Activated T-helper 1 cell treated with anti-CD3 and anti-CD28 coated beads, Interleukin-2, amount 50 U/mL, for 16 hours (primary cell): ENCODE measurements around the gene TSPOAP1.

ENCODE experiments used
- DNase-seq, 2 donors: peaks; one replicate each; pipeline ENCODE4 v3.0.0-alpha.2; 2020; ENCODE audit warnings: low read depth in 1 of 2, low spot score in 1 of 2

TSPOAP1 gene

DNA sequence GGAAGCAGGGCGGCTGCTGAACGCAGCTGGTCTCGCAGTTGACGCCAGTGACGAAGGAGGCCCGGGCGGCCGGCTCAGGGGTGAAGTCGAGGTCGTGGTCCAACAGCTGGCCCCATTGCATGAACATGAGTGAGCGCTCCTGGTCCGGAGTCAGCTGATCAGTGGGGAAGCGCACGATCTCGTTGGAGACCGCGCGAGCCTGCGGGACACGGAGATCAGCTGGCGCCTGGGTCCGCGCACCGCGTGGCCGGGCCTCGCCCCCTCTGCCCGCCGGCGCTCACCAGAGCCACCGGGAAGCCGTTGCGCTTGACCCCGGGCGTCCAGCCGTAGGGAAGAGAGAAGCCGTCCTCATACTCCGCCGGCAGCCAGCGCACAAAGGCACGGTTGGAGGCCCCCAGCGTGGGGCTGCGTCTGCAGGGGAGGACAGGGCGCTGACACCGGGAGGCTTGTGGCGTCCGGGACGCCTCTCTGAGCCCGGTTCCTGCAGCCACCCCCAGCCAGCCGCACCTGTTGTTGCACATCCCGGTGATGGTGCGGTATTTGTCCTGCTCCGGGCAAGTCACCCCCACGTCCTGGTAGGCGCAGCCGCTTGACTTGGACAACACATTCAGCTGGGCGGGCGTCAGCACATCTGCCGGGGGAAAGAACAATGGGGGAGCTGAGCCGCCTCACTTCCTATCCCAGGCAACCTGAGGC is 49.4 kb downstream of the TSPOAP1 start:
- no peak for DNase-seq

DNA sequence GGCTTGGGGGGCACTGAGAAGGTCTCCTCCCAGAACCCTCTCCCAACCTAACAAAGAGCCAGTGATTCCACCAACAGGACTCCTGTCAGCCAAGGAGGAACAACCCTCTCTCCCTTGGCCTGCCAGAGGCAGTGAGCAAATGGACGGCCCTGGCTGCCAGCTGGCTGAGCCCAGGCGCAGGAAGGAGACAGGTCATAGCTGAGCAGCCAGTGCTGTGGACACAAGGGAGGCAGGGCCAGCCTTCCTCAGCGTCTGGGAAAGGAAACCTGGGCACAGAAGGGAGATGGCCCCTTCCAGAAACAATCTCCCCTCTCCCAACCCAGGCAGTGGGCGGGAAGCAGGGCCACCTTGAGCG is 50.0 kb downstream of the TSPOAP1 start:
- DNase-seq, result no peak

DNA sequence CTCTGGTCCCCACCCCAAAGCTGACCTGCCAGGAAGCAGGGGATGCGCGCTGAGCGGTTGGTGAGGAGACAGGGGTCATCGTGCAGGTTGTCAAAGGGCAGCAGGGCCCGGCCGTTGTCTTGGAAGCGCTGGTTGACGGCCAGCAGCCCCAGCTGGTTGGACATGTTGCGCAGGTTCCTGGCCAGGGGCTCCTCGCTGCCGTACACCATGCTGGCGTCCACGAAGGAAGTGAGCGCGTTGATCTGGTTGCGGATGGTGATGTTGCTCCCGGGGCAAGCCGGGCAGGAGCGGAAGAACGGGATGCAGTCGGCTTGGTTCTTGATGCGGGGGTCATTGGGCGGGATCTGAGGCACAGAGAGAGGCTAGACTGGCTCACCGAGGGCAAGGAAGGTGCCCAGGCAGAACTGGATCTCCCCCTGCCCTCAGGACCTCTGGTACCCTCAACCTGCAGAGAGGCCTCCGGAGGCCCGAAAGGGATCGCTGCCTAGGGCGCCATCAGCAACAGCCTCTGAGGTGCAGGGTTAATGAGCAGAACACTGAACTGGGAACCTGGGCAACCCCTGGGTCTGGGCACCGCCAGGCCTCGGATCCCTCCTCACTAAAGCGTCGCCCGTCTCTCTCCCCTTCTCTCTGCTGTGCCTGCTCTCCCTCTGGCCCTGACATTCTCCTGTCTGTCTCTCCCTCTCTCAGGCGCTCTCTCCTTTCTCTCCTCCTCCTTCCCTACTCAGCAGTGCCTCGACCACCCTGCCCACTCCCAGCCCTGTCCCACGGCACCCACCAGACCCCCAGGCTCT is 50.6 kb downstream of the TSPOAP1 start:
- DNase-seq, result no peak

DNA sequence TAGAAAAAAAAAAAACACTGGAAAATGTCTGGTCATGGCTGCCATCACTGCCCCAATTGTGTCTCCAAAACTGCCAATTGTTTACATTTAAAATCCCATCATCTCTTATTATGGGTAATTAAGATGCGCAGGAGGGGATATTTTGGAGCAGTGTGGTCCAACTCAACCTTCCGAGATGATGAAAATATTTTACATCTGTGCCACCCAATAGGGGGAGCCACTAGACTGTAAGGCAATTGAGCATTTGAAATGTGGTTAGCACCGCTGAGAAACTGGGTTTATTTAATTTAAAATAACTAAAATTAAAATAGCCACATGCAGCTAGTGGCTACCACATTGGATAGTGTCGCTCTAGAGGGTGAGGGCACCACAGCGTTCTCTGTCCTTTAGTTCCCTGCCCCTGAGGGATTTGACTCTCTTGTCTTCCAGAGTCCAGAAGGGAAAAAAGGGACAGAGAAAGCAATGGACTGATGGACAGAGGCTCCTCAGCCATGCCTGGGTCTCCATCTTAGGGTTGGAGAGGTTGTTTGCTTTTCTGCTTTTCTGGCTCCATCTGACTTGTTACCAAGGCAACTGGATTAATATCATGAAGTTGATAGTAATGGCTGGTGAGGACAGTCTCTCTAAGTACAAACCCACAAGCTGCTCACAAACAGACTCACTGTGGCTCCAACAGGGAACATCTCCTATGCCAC is 51.3 kb downstream of the TSPOAP1 start:
- DNase-seq, result no peak

- DNase-seq, result no peak
Measured at GRCh38 chr17:58276423-58276822, 52.2 kb downstream of the TSPOAP1 start.

DNA sequence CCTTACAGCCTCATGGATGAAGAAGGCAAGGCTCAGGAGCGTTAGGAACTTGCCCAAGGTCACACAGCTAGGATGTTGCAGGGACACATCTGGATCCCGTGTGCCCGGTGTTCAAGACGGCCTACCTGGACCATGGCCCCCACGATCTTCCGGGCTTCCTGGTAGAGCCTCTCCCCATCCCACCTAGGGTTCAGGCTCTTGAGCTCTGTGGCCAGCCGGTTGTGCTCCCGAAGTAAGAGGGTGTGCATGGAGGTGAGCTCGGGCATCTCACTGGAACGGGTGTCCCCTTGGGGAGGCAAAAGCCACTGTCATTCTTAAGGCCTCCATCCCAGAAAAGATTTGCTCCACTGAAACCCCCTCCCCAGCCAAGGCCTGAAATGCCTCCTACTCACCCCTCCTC is 53.2 kb downstream of the TSPOAP1 start:
- no peak for DNase-seq

DNA sequence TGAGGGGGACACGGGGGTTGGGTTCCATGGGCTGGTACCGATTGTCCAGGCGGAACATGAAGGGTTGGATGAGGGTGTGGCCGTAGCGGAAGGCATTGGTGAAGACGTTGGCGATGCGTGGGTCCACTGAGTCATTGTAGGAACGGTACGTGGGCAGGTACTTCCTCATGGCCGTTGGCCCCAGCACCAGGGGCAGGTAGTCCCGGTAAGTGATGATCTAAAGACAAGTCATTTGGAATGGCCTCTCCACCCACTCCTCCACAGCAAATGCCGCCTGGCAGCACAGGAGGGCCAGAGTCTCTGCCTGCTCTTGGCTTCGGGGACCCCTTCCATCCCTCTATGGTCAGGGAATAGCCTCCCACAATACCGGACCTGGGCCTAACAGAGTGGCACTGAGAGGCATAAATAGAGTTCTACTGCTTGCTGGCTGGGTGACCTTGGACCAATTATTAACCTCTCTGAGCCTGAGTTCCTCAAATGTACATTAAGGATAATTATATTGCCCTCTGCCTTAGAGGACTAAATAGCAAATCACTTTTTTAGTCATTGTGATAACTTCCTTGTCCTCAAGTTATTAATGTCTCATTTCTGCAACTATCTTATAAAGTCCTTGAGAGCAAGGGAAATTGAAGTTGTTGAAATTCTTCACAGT is 55.0 kb downstream of the TSPOAP1 start:
- DNase-seq, result no peak

GRCh38 chr17:58272367-58273280 is 56.0 kb downstream of the TSPOAP1 start:
- no peak for DNase-seq

- no peak for DNase-seq
Measured at GRCh38 chr17:58271216-58271931, 57.2 kb downstream of the TSPOAP1 start.

DNA sequence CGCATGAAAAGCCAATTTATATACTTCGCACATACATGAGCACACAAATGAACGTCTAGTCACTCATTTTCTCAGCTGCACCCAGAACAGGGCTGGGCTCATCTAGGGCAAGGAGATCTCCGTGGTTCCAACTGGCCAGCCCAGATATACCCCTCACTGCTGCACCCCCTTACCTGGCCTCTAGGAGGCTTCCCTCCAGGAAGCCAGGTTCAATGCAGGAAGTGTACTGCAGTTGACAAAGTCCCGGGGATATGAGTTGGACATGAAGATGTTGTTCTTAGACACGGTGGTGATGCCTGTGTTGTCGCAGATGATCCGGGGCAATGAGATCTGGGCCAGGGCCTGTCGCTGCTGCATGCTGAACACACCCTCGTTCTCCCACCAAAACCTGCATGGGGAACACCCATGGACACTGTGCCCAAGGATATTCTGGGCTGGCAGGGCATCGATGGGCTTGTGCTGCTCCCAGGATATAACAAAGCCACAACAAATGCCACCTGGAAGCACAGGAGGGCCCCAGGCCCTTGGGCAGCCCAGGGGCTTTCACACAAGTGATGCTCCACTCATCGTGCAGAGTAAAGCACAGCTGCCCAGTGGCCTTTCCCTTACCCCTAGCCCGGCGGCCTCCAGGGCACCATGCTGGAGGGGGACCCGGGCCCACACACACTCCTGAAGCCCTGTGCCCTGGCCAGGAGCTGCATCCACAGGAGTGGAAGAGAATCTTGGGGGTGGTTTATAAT is 57.9 kb downstream of the TSPOAP1 start:
- no peak for DNase-seq

- no peak for DNase-seq
Measured at GRCh38 chr17:58269557-58270291, 58.9 kb downstream of the TSPOAP1 start.

GRCh38 chr17:58268774-58269556 is 59.6 kb downstream of the TSPOAP1 start:
- no peak for DNase-seq

GRCh38 chr17:58268326-58268725 is 60.3 kb downstream of the TSPOAP1 start:
- no peak for DNase-seq

DNA sequence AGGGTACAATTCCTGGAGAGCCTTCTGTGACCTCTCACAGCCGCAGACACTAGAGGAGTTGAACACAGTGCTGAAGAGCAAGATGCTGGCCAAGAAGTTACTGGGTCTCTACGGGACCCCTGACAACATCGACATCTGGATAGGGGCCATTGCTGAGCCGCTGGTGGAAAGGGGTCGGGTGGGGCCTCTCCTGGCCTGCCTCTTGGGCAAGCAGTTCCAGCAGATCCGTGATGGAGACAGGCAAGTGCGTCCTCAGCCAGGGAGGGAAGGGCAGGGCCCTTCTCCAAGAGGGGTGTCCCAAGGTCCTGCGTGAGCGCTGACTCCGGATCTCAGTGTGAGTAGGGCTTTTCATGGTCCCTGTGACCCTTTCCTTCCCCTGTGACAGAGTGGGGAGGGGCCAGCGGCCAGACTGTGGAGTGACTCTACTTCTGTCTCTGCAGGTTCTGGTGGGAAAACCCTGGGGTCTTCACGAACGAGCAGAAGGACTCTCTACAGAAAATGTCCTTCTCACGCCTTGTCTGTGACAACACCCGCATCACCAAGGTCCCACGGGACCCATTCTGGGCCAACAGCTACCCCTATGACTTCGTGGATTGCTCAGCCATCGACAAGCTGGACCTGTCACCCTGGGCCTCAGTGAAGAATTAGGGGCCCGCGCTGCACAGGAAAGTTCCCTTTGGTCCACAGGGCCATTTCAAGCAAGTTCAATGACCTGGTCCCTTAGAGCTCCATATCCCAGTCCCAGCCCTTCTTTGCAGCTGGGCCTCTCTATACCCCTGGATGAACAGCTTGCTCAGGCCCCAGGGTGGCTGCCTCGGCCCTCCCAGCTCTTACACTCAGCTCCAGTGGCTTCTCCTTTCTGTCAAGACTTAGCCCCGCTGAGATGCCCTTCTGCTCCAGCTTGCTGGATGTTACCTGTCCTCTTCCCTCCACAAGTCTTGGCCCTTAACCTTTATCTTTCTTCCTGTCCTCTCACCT is 61.0 kb downstream of the TSPOAP1 start:
- no peak for DNase-seq

- DNase-seq, result no peak
Measured at GRCh38 chr17:58265902-58266875, 62.4 kb downstream of the TSPOAP1 start.
